GM21390 (cell line): Measurements from ENCODE around the gene PNPLA7.

Source experiments
- ATAC-seq: cut with Tn5 transposase; IDR thresholded peaks from one replicate; pipeline ENCODE4 v1.9.1; 2021; ENCODE audit not compliant: unreplicated experiment

The PNPLA7 gene

DNA sequence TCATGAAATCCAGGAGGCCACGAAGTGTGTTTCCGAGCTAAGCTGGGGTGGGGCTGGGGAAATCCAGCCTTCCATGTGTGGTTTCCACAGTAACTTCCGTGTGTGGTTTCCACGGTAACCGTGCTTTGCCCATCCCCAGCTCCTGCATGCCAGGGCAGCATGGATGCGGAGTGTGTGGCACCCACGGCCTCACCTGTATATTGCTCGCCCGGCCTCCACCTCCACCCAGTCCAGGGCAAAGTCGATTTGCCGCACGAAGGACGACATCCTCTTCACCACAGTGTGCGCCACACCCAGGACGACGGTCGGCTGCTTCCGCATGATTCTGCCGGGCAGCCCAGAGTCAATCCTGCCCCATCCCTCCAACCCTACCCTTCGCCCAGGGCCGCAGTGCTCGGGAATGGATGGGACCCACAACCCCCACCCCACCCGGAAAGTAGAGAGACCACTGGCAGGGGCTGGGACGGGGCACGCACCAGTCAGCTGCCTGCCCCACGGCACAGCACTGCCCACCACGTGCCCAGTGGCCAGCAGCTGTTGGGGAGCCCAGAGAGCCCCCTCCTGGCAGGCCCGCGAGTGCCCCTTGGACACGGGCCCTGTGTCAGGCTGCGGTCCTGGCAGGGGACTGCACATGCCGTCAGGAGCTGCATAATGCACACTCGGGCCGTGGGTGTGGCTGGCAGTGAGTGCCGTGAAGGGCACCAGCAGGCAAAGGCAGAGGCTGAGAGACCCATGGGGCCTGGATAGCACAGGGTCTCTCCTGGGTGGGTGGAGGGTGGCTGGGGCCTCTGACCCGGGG, 52.1 kb downstream of the PNPLA7 start:
- no peak for ATAC-seq

DNA sequence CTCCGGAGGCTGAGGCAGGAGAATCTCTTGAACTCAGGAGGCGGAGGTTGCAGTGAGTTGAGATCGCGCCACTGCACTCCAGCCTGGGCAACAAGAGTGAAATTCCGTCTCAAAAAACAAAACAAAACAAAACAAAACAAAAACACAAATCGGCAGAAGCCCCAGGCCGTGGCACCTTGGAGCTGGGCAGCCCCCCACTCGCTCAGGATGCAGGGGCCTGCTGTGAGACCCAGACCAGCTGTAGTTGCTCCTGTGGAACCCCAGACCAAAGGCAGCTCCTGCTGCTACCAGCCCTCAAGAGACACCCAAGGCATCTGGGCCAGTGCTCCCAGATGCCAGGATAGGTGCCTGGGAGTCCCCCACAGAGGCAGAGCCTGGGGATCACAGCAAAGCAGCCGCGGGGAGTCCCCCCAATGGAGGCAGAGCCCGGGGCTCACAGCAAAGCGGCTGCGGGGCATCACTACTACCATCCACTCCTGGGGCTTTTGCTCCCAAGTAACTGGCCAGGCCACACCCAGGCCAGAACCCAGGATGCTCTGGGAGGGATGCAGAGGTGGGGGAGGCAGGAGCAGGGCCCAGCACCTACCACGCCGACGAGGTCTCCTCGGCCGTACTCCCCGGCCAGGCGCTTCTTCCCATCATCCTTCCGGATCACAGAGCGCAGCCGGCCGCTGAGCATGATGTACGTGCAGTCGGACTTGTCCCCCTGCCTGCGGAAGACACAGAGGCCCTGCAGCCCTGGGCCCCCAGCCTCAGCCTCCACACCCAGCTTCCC, 53.4 kb downstream of the PNPLA7 start:
- ATAC-seq = no peak

DNA sequence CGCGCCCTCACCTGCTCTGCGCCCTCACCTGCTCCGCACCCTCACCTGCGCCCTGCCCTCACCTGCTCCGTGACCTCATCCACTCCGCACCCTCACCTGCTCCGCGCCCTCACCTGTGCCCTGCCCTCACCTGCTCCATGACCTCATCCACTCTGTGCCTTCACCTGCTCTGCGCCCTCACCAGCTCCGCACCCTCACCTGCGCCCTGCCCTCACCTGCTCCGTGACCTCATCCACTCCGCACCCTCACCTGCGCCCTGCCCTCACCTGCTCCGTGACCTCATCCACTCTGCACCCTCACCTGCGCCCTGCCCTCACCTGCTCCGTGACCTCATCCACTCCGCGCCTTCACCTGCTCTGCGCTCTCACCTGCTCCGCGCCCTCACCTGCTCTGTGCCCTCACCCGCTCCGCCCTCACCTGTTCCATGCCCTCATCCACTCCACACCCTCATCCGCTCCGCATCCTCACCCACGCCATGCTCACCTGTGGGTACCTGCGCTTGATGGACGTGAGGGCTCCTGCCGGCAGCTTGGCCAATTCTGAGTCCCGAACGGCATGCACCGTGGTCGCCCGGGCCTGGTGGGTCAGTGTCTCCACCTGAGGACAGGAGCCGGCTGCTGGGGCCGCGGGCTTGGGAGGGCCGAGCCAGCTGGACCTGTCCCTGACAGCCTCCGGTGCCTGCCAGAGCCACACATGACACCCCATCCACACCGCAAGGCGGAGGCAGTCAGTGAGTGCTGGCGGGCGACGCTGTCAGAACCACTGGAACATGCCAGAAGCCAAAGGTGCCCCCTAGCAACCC, 55.5 kb downstream of the PNPLA7 start:
- ATAC-seq = no peak

- no peak for ATAC-seq
Measured at GRCh38 chr9:137494104-137494544, 56.1 kb downstream of the PNPLA7 start.

DNA sequence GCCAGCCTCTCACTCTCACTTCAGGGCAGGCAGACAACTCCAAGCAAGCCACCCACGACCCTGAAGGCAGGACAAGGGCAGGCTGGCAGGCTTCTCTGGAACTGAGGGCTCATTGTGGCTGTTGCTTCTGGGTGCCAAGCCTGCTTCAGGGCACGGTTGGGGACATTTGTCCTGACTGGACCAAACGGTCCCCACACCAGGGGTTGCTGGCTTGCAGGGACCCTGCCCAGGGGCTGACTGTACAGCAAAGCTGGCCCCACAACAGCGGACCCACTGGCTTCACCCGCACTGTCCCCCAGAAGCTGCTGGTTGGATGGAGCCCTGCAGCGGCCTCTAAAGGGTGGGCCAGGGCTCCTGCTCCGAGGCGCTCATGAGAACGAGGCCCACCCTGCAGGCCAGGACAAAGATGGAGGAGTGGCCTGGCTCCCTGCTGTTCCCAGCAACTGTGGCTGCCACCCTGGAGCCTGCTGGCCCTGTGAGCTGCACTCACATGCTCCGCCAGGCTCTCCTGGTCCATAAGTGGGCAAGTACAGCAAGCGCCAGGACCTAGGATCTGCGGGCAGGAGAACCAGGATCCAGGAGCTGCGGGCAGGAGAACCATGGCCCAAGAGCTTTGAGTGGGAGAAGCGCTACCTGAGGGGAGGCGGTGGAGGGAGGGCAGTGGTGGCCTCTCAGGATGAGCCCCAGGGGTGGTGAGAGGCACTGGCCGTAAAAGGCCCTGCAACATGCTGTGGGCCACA, 56.7 kb downstream of the PNPLA7 start:
- ATAC-seq = no peak

DNA sequence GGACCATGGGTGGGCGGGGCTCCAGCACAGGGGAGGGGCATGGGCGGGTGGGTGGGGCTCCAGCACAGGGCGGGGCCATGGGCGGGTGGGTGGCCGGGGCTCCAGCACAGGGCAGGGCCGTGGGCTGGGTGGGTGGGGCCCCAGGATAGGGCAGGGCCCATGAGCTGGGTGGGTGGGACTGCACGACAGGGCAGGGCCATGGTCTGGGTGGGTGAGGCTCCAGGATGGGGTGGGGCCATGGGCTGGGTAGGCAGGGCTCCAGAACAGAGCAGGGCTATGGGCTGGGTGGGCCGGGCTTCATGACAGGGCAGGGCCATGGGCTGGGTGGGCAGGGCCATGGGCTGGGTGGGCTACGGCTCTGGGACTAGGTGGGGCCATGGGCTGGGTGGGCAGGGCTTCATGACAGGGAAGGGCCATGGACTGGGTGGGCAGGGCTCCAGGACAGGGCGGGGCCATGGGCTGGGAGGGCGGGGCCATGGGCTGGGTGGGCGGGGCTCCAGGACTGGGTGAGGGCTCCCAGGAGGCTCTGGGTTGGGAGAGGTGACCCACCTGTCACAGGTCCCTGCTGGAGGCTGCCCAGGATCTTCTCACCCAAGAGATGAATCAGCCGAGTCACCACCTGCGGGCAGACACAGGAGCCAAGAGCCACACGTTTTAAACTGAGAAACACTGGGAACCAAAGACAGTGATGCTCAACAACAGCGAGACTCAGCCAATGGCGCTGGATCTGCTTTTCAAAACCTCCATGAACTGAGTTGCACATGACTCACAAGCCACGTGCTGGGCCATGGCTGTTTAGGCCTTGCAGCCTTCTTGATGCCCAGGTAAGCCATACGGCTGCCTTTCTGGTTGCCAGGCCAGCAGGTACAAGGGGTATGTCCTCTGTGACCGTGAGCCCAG, 57.5 kb downstream of the PNPLA7 start:
- ATAC-seq = no peak

DNA sequence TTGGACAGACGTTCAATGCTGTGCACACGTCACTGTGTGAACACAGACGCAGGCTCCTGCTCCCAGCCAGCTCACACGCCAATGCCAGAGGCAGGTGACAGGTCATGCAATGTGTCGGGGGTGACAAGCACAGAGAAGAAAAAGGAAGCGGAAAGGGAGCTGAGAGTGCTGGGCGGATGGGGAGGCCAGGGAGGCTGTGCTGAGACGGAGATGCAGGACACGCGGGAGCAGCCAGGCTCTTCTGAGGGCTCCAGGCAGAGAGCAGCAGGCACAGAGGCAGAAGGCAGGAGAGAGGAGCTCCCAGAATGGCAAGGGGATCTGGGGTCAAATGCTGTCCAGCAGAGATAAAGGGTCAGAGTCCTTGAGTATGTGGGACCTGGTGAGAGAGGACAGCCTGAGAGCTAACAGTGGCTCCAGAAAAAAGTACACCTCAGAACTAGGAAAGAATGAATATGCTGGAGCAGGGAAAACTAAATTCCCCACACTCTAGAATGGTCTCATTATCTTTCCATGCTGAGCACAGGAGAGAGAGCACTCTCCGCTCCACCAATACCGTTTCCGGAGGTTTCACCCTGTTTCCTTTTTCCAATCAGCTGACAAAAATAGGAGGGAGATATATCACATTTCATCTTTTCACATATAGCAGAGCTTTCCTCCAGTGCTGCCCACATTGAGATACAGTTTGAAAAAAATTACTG, 58.3 kb downstream of the PNPLA7 start:
- ATAC-seq = no peak

- no peak for ATAC-seq
Measured at GRCh38 chr9:137490532-137491186, 59.5 kb downstream of the PNPLA7 start.

- ATAC-seq = no peak
Measured at GRCh38 chr9:137488906-137489305, 61.3 kb downstream of the PNPLA7 start.

- no peak for ATAC-seq
Measured at GRCh38 chr9:137488327-137488653, 61.9 kb downstream of the PNPLA7 start.

DNA sequence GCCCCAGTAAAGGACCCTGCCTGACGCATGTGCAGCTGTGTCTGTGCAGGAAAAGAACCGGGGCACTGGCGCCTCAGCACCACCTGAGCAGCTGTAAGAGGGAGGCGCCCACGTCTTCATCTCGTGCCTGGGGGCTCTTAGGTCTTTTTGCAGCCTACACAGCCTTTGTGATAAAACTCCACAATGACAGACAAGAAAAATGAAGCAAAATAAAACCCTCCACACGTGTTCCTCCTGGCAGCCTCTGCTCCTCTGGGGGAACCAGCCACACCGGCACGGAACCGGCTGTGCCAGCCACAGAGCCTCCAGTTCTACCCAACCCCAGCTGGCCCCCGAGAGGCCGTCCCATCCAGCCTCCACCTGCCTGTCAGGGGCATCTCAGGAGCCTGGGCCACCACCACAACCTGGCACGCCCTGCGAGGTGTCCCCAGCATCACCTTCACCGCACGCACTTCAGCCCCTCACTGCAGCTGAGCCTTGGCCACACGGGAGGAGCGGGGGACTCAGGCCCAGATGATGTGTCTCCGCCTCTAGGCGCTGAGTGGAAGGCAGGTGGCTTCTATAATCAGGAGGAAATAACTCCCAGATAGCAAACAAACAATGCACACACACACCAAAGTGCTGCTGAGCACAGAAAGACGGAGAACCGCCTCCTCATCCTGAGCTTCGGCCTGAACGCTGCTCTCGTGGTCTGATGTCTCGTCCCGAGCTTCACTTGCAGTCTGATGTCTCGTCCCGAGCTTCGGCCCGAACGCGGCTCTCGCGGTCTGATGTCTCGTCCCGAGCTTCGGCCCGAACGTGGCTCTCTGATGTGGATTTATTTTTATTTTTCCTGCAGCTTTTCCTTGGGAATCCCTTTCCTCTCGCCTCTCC, 62.5 kb downstream of the PNPLA7 start:
- ATAC-seq = no peak

GRCh38 chr9:137486545-137487453, 63.4 kb downstream of the PNPLA7 start:
- no peak for ATAC-seq

GRCh38 chr9:137486141-137486490, 64.1 kb downstream of the PNPLA7 start:
- no peak for ATAC-seq

GRCh38 chr9:137485343-137486140, 64.7 kb downstream of the PNPLA7 start:
- ATAC-seq = no peak

DNA sequence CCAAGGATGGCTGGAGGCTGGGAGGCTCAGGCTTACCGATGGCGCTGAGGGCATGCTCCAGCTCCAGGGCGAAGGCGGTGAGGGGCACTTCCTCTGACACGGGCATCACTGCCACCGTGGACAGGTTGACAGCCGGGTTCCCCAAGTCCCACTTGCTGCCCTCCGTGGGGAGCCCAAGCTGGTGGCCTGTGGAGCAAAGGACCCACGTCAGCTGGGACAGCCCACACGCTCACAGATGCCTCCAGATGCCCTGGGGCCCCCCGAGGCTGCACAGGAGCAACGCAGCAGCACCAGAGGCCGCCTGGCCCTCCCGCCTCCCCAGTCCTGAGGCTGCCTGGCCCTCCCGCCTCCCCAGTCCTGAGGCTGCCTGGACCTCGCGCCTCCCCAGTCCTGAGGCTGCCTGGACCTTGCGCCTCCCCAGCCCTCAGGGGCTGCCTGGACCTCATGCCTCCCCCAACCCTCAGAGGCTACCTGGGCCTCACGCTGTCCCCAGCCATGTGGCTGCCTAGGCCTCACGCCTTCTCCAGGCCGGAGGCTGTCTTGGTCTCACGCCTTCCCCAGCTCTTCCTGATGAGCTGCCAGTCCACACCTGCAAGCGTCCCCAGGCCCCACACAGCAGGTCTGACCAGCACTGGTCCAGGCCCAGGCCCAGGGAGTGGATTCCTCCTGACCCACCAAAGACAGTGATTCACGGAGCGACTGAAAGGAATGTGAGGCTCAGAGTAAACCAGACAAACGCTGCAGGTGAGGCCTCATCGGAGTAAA, 65.5 kb downstream of the PNPLA7 start:
- no peak for ATAC-seq
